Epithelial cell of esophagus (primary cell): ENCODE results near the gene ELP2.
"Not testable (repeated sequence)": the region's sequence is repeated elsewhere in the genome, so short reads cannot be mapped to it uniquely, and the experiment has no call there.

Experiments
- DNase-seq: peaks from one replicate; pipeline ENCODE4 v3.0.0; 2010; ENCODE audit warnings: low read depth
- H3K4me3 ChIP-seq: 2 replicates; pipeline ENCODE4 v1.5.1; 2011; ENCODE audit warnings: mild to moderate bottlenecking, low read length, control low read depth
- TF ChIP-seq, protein P1 (sequence below): IDR thresholded peaks from 2 replicates; pipeline ENCODE4 v1.5.1; 2011; ENCODE audit warnings: low read depth, mild to moderate bottlenecking, low read length, control low read depth, inconsistent platforms; ENCODE audit not compliant: insufficient read depth; ENCODE audit errors: missing control alignments

ELP2 gene

DNA sequence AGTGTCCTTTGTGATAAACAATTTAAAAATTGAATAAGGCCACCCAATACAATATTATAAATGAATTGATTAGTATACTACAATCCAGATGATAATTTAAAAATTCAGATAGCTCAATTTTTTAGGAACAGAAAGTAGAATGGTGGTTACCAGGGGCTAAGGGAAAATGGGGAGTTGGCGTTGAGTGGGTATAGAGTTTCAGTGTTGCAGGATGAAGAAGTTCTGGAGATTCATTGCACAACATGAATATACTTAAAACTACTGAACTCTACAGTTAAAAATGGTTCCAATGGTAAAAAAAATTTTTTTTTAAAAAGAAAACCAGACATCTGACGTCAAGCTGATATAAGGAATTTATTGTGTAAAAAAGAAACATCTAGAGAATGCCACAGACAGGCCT, 21.5 kb upstream of the ELP2 start:
- H3K4me3 ChIP-seq, result no peak overlapping the region
- no peak for DNase-seq
- TF ChIP-seq, protein P1, sequence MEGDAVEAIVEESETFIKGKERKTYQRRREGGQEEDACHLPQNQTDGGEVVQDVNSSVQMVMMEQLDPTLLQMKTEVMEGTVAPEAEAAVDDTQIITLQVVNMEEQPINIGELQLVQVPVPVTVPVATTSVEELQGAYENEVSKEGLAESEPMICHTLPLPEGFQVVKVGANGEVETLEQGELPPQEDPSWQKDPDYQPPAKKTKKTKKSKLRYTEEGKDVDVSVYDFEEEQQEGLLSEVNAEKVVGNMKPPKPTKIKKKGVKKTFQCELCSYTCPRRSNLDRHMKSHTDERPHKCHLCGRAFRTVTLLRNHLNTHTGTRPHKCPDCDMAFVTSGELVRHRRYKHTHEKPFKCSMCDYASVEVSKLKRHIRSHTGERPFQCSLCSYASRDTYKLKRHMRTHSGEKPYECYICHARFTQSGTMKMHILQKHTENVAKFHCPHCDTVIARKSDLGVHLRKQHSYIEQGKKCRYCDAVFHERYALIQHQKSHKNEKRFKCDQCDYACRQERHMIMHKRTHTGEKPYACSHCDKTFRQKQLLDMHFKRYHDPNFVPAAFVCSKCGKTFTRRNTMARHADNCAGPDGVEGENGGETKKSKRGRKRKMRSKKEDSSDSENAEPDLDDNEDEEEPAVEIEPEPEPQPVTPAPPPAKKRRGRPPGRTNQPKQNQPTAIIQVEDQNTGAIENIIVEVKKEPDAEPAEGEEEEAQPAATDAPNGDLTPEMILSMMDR, result no peak

DNA sequence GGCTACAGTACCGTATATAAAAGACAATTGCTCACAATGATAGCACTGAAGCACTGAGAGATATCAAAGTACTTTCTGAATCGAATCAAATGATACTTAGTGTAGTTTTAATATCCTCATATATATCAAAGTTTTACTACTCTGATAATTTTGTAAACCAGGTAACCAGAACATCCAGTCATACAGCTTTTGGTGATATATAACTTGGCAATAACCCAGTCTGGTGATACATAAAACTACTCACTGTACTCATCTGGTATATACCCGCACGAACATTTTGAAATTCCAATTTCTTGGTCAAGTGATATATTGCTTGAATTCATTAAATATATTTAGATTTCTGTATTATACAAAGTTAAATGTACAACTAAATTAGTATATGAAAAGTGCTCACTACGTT, 21.1 kb upstream of the ELP2 start:
- DNase-seq, result peak; percentile 59
- TF ChIP-seq, protein P1, result no peak
- H3K4me3 ChIP-seq, result no peak overlapping the region

DNA sequence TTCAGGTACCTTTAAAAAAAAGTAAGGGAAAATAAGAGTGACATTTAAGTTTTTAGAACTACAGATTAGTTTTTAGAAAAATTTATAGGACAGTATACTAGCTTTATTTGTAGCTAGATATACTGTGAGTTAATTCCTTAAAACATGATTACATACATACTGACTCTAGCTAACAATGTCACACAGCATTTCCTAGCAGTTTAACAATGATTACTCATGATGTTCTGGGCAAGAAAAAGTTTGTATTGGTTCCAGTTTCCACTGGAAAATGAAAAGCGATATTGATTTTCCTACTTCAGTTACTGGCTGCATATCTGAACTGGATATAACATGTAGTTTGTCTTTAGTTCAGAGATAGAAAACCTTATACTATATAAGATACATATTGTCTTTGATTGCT, 20.0 kb upstream of the ELP2 start:
- H3K4me3 ChIP-seq, result no peak overlapping the region
- no peak for DNase-seq
- TF ChIP-seq, protein P1, result no peak

DNA sequence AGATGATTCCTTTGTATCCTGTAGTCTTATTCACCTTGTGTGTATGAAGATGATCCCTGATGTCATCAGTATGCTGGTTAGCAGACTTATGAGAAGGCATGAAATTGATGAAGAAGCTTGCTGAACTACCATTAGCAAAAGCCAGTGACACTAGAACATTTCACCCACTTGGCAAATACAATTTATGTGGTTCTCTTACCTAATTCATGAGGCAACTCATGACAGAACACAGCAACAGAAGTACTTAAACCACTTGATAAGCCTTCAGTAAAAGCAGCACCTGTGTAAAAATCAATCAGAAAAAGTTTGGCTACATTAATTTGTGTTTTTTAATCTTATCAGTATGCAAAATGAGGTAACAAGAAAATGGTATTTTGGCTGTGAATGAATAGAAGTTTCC, 17.4 kb upstream of the ELP2 start:
- H3K4me3 ChIP-seq, result no peak overlapping the region
- TF ChIP-seq, protein P1, result no peak
- no peak for DNase-seq

DNA sequence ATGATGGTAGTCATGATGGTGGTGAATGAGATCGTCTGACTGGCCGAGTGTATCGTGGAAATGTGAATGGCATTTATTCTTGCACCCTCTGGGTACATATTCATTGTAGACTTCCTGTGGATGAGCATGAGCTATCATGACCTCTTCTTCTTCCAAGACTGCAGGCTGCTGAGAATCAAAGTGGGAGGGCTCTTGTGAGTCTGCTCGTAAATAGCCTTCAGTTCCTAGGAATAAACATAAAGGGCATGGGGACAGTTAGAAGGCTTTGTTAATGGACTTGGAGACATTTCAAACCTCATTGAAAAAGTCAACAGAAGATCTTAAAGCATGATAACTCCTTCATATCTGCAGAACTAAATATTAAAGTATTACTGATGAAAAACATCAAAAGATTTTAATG, 15.4 kb upstream of the ELP2 start:
- TF ChIP-seq, protein P1, result no peak
- DNase-seq, result no peak
- no peak overlapping the region for H3K4me3 ChIP-seq

DNA sequence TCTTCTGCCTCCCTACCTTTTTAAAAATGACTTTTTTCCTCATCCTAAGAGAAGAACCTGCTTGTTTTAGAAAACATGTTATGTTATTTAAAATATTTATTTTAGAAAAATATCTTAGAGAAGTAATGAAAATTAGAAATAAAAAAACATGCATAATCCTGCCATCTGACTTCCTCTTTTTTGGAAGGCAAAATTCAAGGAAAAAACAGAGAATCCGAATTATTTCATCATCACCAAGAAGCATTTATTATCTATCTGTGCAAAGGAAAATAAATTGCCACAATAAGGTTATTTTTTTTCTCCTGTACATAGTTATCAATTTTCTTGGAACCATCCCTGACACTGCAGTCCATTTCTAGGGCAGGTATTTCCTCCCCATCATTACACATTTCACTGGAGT, 15.0 kb upstream of the ELP2 start:
- TF ChIP-seq, protein P1, result no peak
- no peak overlapping the region for H3K4me3 ChIP-seq
- no peak for DNase-seq

DNA sequence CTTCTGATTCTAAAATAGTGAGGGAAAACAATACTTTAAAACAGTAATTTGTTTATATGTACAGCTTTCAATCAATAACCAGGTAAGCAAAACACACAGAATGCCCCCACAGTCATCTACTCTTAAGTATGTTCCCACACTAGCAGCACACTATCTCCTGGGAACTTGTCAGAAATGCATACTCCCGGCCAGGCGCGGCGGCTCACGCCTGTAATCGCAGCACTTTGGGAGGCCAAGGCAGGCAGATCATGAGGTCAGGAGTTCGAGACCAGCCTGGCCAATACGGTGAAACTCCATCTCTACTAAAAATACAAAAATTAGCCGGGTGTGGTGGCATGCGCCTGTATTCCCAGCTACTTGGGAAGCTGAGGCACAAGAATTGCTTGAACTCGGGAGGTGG, 12.9 kb upstream of the ELP2 start:
- not testable (repeated sequence) for H3K4me3 ChIP-seq, DNase-seq

DNA sequence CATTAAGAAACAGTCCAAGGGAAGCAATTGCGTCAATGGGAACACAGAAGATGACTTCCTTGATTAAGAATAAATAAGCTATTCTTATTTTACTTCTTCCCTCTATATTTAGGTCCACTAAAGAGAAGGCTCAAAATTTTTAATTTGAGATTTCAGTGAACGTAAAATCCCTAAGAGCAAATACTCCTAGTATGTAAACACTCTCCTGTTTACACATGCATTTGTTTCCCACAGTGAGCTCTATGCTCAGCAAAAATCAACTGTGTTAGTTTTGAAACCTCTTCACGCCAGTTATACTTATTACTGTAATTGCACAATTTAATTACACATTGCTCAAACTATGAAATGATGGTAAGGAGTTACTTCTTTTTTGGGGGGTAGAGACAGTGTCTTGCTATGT, 9.4 kb upstream of the ELP2 start:
- DNase-seq, result no peak
- H3K4me3 ChIP-seq, result no peak overlapping the region
- TF ChIP-seq, protein P1, result no peak
